NT2/D1 (cell line): ENCODE measurements around the gene MORN1.

ENCODE experiments used
- SUZ12 ChIP-seq: IDR thresholded peaks from 2 replicates; pipeline ENCODE4 v1.6.1; 2011; ENCODE audit not compliant: insufficient read length, insufficient read depth; ENCODE audit errors: extremely low read depth
- YY1 ChIP-seq: IDR thresholded peaks from 2 replicates; pipeline ENCODE4 v1.6.1; 2011; ENCODE audit not compliant: insufficient read length, insufficient read depth

GRCh38 chr1:2320760-2321667 lies 70.3 kb downstream of the MORN1 start:
- TF ChIP-seq YY1 = no peak
- TF ChIP-seq SUZ12 = no peak
